AG08395 (cell line): Measurements from ENCODE around the gene ANAPC7.
A peak's percentile ranks its signal among the peaks of the same experiment; 100 is the strongest.
"Not testable (repeated sequence)": the region's sequence is repeated elsewhere in the genome, so short reads cannot be mapped to it uniquely, and the experiment has no call there.

Experiments
- DNase-seq: peaks from one replicate; pipeline ENCODE4 v3.0.0; 2012; ENCODE audit warnings: mixed read lengths, low spot score

Gene ANAPC7

DNA sequence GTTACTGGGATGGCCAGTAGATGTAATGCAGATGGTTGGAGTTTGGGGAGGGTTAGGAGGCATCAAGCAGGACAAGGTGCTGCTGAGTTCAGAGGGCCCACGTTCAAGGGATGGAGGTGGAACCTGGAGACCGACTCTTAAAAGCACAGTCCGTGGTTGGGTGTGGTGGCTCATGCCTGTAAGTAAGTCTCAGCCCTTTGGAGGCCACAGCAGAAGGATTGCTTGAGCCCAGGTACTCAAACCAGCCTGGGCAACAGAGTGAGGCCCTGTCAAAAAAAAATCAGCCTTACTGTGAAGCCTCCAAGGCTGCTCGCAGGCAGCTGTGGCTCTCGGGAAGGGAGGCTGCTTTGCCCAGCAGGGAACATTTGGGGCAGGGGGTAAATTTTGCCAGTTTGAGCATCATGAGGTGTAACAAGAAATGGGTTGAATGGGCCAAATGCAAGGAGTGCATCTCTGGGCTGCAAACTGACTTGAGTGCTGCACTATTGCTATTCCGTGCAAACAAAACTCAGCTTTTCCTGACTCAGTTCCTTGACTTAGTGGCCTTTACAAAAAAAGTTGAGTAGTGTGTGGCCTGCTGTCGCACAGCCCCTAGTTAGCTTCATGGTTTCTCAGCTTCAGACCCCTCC, 55.0 kb downstream of the ANAPC7 start:
- no peak for DNase-seq

DNA sequence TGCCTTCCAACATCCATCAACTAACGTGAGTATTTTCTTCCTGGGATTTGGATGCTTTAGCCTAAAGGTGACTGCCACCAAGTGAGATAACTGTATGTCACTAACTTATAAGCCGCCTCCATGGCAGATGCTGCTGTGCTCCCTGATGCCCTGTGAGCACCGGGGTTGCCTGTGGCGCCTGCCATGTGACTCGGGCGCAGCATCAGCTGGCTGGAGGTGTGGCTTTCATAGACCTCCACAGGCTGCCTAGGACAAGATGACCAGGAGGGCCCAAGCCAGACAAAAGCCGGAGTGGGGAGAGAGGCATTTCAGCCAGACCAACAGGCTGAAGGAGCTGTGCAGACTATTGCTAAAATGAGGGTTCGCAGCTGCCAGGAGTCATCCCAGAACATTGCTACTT, 55.7 kb downstream of the ANAPC7 start:
- DNase-seq: no peak

GRCh38 chr12:110345963-110346362, 57.5 kb downstream of the ANAPC7 start:
- DNase-seq: no peak

GRCh38 chr12:110345176-110345661, 58.3 kb downstream of the ANAPC7 start:
- no peak for DNase-seq

- DNase-seq: no peak
Measured at GRCh38 chr12:110344657-110345056, 58.9 kb downstream of the ANAPC7 start.

GRCh38 chr12:110343736-110344555, 59.6 kb downstream of the ANAPC7 start:
- DNase-seq: no peak

DNA sequence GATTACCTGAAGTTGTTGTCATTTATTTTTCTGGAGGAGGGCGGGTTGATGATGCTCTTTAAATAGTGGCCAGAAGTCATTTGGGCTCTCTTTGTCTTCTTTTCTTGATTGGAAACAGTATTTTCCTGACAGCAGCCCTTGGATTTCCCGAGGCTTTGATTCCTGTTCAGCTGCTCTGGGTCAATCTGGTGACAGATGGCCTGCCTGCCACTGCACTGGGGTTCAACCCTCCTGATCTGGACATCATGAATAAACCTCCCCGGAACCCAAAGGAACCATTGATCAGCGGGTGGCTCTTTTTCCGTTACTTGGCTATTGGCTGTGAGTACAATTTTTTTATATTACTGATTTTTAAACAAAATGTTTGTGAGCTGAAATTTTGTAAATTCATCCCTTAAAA, 60.4 kb downstream of the ANAPC7 start:
- DNase-seq: no peak

DNA sequence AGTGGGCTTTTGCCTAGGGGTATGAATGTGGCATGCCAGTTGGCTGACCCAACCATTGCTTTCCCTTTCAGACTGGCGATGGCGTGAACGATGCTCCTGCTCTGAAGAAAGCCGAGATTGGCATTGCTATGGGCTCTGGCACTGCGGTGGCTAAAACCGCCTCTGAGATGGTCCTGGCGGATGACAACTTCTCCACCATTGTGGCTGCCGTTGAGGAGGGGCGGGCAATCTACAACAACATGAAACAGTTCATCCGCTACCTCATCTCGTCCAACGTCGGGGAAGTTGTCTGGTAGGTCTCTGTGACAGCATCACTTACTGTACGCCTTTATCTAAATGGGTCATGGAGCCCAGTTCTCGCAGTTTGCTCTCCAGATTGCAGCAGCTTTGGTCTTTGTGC, 61.4 kb downstream of the ANAPC7 start:
- DNase-seq: no peak

DNA sequence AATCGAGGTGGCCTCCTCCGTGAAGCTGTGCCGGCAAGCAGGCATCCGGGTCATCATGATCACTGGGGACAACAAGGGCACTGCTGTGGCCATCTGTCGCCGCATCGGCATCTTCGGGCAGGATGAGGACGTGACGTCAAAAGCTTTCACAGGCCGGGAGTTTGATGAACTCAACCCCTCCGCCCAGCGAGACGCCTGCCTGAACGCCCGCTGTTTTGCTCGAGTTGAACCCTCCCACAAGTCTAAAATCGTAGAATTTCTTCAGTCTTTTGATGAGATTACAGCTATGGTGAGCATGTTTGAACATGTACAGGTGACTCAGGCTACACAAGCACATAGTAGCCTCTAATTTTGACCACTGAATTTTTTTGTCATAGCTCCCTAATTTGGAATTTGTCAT, 62.8 kb downstream of the ANAPC7 start:
- no peak for DNase-seq

DNA sequence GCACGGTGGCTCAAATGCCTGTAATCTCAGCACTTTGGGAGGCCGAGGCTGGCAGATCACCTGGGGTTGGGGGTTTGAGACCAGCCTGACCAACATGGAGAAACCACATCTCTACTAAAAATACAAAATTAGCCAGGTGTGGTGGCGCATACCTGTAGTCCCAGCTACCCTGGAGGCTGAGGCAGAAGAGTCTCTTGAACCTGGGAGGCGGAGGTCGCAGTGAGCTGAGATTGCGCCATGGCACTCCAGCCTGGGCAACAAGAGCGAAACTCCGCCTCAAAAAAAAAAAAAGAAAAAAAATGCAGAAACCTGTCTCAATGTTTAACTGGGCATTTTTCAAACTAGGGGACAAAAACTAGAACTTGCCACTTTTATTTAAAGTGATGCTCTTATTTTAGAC, 63.2 kb downstream of the ANAPC7 start:
- DNase-seq: not testable (repeated sequence)

DNA sequence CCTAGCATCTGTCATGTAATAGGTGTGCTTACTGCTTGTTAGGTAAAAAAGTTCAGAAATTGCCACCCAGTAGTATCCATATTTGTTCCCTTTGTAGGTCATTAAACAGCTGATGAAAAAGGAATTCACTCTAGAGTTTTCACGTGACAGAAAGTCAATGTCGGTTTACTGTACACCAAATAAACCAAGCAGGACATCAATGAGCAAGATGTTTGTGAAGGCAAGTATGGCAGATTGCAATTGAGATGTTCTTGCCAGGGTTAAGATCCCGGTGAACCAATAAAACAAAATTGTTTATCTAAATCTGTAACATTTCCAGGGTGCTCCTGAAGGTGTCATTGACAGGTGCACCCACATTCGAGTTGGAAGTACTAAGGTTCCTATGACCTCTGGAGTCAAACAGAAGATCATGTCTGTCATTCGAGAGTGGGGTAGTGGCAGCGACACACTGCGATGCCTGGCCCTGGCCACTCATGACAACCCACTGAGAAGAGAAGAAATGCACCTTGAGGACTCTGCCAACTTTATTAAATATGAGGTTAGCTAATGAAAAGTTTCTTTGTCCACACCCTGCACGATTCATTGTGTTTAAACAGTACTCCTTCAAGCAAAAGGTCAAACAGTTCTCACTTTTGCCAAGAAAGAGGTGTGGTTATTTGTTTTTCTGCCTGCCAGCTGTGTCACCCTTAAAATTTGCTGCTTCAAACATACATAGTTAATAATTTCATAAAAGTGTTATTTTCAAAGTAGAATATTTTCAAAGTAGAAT, 64.1 kb downstream of the ANAPC7 start:
- DNase-seq: no peak

- no peak for DNase-seq
Measured at GRCh38 chr12:110338754-110339153, 64.8 kb downstream of the ANAPC7 start.

DNA sequence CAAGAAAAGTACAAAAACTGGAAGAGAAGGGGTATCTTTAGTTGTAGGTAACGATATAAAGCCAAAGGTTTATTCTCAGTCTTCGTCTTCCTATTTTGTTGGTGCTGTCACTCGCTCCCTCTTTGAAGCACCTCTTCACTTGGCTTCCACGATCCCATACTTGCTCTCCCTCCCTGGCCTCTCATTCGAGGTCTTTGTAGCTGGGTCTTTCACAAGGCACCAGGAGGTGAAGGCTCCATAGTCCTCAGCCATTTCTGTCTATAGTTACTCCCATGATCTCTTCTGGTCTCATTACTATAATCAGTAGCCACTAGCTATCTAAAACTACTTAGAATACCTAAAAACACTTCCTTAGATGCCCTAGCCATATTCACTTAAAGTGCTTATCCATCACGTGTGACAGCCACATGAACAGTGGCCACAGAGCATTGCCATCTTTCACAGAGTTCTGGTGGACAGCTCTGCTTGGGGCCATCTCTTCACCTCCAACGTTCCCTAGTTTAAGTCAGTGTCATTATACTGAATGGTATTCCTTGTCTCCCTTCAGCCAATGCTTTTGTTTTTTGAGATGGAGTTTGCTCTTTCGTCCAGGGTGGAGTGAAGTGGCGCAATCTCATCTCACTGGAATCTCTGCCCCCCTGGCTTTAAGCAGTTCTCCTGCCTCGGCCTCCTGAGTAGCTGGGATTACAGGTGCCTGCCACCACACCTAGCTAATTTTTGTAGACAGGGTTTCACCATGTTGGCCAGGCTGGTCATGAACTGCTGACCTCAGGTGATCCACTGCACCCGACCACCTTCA, 65.4 kb downstream of the ANAPC7 start:
- no peak for DNase-seq

- no peak for DNase-seq
Measured at GRCh38 chr12:110335481-110336045, 67.9 kb downstream of the ANAPC7 start.

DNA sequence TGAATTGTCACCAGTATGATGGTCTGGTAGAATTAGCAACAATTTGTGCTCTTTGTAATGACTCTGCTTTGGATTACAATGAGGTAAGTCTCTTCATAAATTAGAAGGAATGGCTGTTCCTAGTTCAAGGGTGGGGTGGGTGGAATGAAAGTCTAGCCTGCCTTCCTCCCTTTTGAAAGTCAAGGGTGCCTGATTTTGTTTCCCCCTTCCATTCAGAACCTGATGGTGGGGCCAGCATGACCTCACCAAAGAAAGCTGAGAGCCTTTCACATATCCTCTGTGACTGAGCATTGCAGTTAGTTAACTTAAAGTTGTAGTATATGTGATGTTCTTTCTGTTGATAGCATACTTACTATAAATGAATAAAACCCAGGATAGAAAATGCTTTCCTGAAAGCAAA, 70.3 kb downstream of the ANAPC7 start:
- DNase-seq: no peak

GRCh38 chr12:110330544-110330943, 73.0 kb downstream of the ANAPC7 start:
- peak; percentile 37 for DNase-seq

DNA sequence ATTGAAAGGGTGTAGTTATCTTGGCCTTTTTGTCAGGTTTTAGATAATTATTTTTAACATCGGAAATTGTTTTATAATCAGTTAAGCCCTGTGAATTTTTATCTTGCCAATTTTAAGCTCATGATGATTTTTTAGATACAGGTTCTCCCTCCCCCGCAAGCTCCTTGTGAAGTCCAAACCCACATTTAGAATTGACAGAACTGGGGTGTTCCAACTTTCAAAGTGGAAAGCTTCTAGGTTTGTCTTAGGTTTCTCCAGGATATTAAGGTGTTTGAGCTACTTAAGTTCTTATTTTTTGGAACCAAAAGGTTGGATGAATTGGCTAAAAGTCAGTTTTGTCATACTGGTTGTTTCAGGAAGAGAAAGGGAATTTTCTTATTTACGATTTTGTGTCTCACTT, 73.4 kb downstream of the ANAPC7 start:
- no peak for DNase-seq

DNA sequence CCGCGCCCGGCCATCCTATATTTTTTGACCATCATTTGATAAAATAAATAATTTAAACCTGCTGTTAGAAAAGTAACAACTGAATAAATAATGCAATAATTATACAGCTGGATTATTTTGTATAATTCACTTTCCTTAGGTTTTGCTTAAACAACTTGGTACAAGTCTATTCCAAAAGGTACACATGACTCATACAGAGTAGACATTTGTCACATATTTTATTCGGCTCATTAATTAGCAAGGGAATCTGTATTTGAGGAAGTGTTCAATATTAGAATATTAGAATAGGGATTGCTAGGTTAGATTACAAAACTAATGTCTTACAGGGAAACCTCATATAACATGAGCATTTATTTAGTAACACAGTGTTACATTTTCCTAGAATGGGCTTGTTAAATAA, 73.8 kb downstream of the ANAPC7 start:
- no peak for DNase-seq
